Measurements from ENCODE around the gene TMEM19. TPM values are rescaled to one million over a fixed set of nuclear protein-coding genes. Genes with fewer than 3 reads are reported as not detected.
A peak's percentile ranks its signal among the peaks of the same experiment; 100 is the strongest.

TMEM19 gene
- total RNA-seq, 3 donors from 2014 or later = 25.3 to 41.7 (median 37.3) TPM

DNA sequence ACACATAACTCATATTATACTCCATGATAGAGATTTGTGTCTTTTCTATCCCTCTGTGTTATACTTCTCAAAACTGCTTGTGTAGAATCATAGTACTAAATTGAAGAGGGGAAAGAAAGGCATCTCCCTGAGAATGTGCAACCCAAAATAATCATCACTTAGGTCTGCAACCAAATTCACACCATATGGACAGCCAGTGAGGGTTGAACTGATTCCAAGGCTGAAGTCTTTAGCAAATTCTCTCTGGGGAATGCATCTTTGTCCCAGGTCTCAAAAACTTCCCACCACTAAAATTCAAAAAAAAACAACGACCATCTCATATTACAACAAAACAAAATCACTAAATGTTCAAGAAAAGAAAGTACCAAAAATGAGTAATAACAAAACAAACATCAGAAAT is 33.2 kb upstream of the TMEM19 start:
- H3K4me3 ChIP-seq = no peak overlapping the region
- TF ChIP-seq, protein P1, sequence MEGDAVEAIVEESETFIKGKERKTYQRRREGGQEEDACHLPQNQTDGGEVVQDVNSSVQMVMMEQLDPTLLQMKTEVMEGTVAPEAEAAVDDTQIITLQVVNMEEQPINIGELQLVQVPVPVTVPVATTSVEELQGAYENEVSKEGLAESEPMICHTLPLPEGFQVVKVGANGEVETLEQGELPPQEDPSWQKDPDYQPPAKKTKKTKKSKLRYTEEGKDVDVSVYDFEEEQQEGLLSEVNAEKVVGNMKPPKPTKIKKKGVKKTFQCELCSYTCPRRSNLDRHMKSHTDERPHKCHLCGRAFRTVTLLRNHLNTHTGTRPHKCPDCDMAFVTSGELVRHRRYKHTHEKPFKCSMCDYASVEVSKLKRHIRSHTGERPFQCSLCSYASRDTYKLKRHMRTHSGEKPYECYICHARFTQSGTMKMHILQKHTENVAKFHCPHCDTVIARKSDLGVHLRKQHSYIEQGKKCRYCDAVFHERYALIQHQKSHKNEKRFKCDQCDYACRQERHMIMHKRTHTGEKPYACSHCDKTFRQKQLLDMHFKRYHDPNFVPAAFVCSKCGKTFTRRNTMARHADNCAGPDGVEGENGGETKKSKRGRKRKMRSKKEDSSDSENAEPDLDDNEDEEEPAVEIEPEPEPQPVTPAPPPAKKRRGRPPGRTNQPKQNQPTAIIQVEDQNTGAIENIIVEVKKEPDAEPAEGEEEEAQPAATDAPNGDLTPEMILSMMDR (IDR thresholded peaks at IDR 0.05) = no peak
- DNase-seq = no peak
- H3K36me3 ChIP-seq (ENCODE audit: low read depth) = no peaks in the 10 kb centered on the region
- no peaks in the 10 kb centered on the region for H3K9me3 ChIP-seq
- ATAC-seq = no peak
- intact Hi-C loops (cut with DNase I, micrococcal nuclease) = no loop called here
- H3K4me1 ChIP-seq (ENCODE audit: low read depth) = no peaks in the 10 kb centered on the region

DNA sequence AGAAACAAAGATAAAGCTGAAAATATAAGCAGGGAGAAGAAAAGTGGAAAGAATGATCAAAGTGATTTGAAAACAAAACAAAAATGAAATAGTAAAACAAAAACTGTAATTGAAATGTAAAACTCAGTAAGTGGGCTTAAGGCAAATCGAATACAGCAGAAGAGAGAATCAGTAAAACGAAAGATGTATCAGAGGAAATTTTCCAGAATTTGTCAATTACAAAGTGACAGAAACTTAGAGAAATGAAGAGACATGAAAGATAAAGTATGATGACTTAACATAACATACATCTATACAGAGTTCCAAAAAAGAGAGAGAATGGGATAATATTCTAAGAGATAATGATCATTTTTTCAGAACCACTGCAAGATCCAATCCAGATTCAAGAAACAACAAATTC is 32.7 kb upstream of the TMEM19 start:
- intact Hi-C loops (cut with DNase I, micrococcal nuclease) = no loop called here
- no peaks in the 10 kb centered on the region for H3K9me3 ChIP-seq
- TF ChIP-seq, protein P1 (IDR thresholded peaks at IDR 0.05) = no peak
- ATAC-seq = no peak
- H3K4me1 ChIP-seq (ENCODE audit: low read depth) = no peaks in the 10 kb centered on the region
- H3K4me3 ChIP-seq = no peak overlapping the region
- no peak for DNase-seq
- no peaks in the 10 kb centered on the region for H3K36me3 ChIP-seq (ENCODE audit: low read depth)

DNA sequence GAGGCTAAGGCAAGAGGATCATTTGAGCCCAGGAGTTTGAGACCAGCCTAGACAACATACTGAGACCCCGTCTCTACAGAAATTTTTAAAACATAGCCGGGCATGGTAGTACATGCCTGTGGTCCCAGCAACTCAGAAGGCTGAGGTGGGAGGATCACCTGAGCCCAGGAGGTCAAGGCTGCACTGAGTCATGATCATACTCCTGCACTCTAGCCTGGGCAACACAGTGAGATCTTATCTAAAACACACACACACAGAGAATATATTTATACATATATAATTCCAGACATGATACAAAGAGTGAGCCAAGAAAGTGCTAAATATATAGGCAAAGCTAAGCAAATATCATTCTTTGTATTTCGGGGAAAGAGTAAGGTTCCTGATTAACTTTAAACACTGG is 31.7 kb upstream of the TMEM19 start:
- DNase-seq (peak in 1 of 3 donors; percentile 11), ATAC-seq (no peak)
- H3K9me3 ChIP-seq = no peaks in the 10 kb centered on the region
- intact Hi-C loops (cut with DNase I, micrococcal nuclease) = no loop called here
- H3K36me3 ChIP-seq (ENCODE audit: low read depth) = no peaks in the 10 kb centered on the region
- H3K4me3 ChIP-seq = no peak overlapping the region
- H3K4me1 ChIP-seq (ENCODE audit: low read depth) = no peaks in the 10 kb centered on the region
- TF ChIP-seq, protein P1 (IDR thresholded peaks at IDR 0.05) = no peak

DNA sequence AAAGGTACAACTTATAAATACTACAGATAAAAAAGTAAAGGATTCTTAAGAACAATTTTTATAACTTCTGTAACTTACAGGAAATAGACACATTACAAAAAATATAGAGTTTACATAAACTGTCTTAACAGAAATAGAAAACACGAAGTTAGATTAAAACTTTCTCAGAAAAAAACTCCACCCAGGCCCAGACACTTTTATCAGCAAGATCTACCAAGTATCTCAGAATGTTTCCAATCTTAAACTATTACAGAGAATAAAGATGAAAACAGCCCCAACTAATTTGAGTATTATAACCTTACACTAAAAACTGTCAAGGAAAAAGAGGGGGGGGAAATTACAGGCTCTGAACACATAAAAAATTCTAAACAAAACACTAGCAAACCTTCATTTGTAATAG is 30.4 kb upstream of the TMEM19 start:
- no peaks in the 10 kb centered on the region for H3K4me1 ChIP-seq (ENCODE audit: low read depth)
- ATAC-seq = no peak

DNA sequence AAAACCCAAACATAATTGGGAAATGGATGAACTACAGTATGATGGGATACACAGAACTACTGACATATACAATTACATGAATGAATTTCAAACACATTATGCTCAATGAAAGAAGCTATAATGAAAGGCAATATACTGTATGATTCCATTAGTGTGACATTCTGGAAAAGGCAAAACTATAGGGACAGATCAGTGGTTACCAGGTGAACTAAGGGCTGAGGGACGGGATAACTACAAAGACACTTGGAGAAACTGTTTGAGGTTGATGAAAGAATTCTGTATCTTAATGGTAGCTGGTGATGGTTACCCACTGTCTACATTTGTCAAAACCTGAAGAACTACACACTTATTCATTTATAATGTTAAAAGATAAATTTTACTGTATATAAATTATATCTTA is 30.0 kb upstream of the TMEM19 start:
- H3K9me3 ChIP-seq = no peaks in the 10 kb centered on the region
- H3K4me3 ChIP-seq = no peak overlapping the region
- no peaks in the 10 kb centered on the region for H3K36me3 ChIP-seq (ENCODE audit: low read depth)

More for the DNA sequence above, 30.4 kb upstream of the TMEM19 start:
- Histone ChIP-seq H3K36me3 (ENCODE audit: low read depth) (no peaks in the 10 kb centered on the region), H3K9me3 (no peaks in the 10 kb centered on the region), H3K4me3 (no peak overlapping the region)
- DNase-seq = no peak
- intact Hi-C loops (cut with DNase I, micrococcal nuclease) = no loop called here
- TF ChIP-seq, protein P1 (IDR thresholded peaks at IDR 0.05) = no peak

More for the DNA sequence above, 30.0 kb upstream of the TMEM19 start:
- no peaks in the 10 kb centered on the region for H3K4me1 ChIP-seq (ENCODE audit: low read depth)
- no peak for ATAC-seq
- DNase-seq = no peak
- intact Hi-C loops (cut with DNase I, micrococcal nuclease) = no loop called here
- TF ChIP-seq, protein P1 (IDR thresholded peaks at IDR 0.05) = no peak

Measured in mucosa of descending colon (tissue), 3 donors.